ENCODE data around the gene FNDC8. TPM values are rescaled to one million over a fixed set of nuclear protein-coding genes. Genes with fewer than 3 reads are reported as not detected.
"Not testable (repeated sequence)": the region's sequence is repeated elsewhere in the genome, so short reads cannot be mapped to it uniquely, and the experiment has no call there.

FNDC8 gene
- total RNA-seq, 1 donor from 2014 or later: not detected

GRCh38 chr17:35148144-35148543 lies 26.7 kb downstream of the FNDC8 start:
- Histone ChIP-seq H3K27me3 (ENCODE audit: control insufficient read depth, insufficient read depth, low read length) (no peaks in the 10 kb centered on the region), H3K36me3 (ENCODE audit: control insufficient read depth, insufficient read depth, low read length) (no peaks in the 10 kb centered on the region), H3K4me3 (ENCODE audit: low read depth, low read length) (no peak overlapping the region)
- no peak for DNase-seq (ENCODE audit: low read depth)
- no peak for TF ChIP-seq CTCF (IDR thresholded peaks at IDR 0.05; ENCODE audit: insufficient read depth, low read length, severe bottlenecking)
- FAIRE-seq: no peak

- DNase-seq (ENCODE audit: low read depth) (no peak), FAIRE-seq (no peak)
- Histone ChIP-seq H3K4me3 (ENCODE audit: low read depth, low read length) (no peak overlapping the region), H3K36me3 (ENCODE audit: control insufficient read depth, insufficient read depth, low read length) (no peaks in the 10 kb centered on the region), H3K27me3 (ENCODE audit: control insufficient read depth, insufficient read depth, low read length) (no peaks in the 10 kb centered on the region)
- no peak for TF ChIP-seq CTCF (IDR thresholded peaks at IDR 0.05; ENCODE audit: insufficient read depth, low read length, severe bottlenecking)
Observed at GRCh38 chr17:35149941-35150340, 28.5 kb downstream of the FNDC8 start.

GRCh38 chr17:35151080-35151479 lies 29.7 kb downstream of the FNDC8 start:
- not testable (repeated sequence) for H3K4me3 ChIP-seq (ENCODE audit: low read depth, low read length); H3K27me3 ChIP-seq (ENCODE audit: control insufficient read depth, insufficient read depth, low read length); FAIRE-seq; DNase-seq (ENCODE audit: low read depth); H3K36me3 ChIP-seq (ENCODE audit: control insufficient read depth, insufficient read depth, low read length)

- FAIRE-seq: no peak
- H3K36me3 ChIP-seq (ENCODE audit: control insufficient read depth, insufficient read depth, low read length): no peaks in the 10 kb centered on the region
- DNase-seq (ENCODE audit: low read depth): no peak
- no peaks in the 10 kb centered on the region for H3K27me3 ChIP-seq (ENCODE audit: control insufficient read depth, insufficient read depth, low read length)
- no peak overlapping the region for H3K4me3 ChIP-seq (ENCODE audit: low read depth, low read length)
- no peak for TF ChIP-seq CTCF (IDR thresholded peaks at IDR 0.05; ENCODE audit: insufficient read depth, low read length, severe bottlenecking)
Observed at GRCh38 chr17:35152421-35153140, 31.2 kb downstream of the FNDC8 start.

GRCh38 chr17:35154196-35155165 lies 33.1 kb downstream of the FNDC8 start:
- TF ChIP-seq CTCF (IDR thresholded peaks at IDR 0.05; ENCODE audit: insufficient read depth, low read length, severe bottlenecking): no peak
- Histone ChIP-seq H3K27me3 (ENCODE audit: control insufficient read depth, insufficient read depth, low read length) (no peaks in the 10 kb centered on the region), H3K36me3 (ENCODE audit: control insufficient read depth, insufficient read depth, low read length) (no peaks in the 10 kb centered on the region), H3K4me3 (ENCODE audit: low read depth, low read length) (no peak overlapping the region)
- DNase-seq (ENCODE audit: low read depth) (no peak), FAIRE-seq (no peak)

GRCh38 chr17:35155246-35155645 lies 33.8 kb downstream of the FNDC8 start:
- no peak for FAIRE-seq
- Histone ChIP-seq H3K27me3 (ENCODE audit: control insufficient read depth, insufficient read depth, low read length) (no peaks in the 10 kb centered on the region), H3K4me3 (ENCODE audit: low read depth, low read length) (no peak overlapping the region), H3K36me3 (ENCODE audit: control insufficient read depth, insufficient read depth, low read length) (no peaks in the 10 kb centered on the region)
- TF ChIP-seq CTCF (IDR thresholded peaks at IDR 0.05; ENCODE audit: insufficient read depth, low read length, severe bottlenecking): no peak
- no peak for DNase-seq (ENCODE audit: low read depth)

Measured in bronchial epithelial cell (primary cell).